ENCODE measurements around the gene ZNF609.

Gene ZNF609

GRCh38 chr15:64460206-64460723, at the start of gene ZNF609:
TSS of gene ZNF609 (plus strand) at chr15:64460578. CDS start at chr15:64499420, 38,842 bp downstream.
- peak; percentile 97 for DNase-seq (ENCODE audit: low spot score)

- DNase-seq (ENCODE audit: low spot score): no peak
These were observed 48.2 kb upstream of the ZNF609 start for GRCh38 chr15:64412216-64412615.

DNA sequence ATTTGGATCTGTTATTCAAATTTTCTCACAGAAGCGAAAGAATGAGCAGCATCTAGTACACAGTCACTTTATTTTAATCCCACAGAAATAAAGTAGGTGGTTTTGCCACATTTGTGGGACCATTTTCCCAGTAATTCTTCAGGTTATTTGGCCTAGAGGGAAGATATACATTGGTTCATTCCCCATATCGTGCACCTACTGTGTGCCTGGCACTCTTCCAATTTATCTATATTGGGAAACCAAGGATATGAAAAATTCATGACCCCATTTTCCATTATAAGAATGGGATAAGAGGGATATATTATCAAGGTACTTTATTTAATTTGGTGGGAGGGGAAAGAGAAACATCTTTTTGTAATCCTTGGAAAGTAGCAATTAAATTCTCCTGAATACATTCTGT, 37.7 kb upstream of the ZNF609 start:
- no peak for DNase-seq (ENCODE audit: low spot score)

- no peak for DNase-seq (ENCODE audit: low spot score)
These were observed 36.4 kb upstream of the ZNF609 start for GRCh38 chr15:64423970-64424369.

GRCh38 chr15:64425221-64425620, 35.2 kb upstream of the ZNF609 start:
- DNase-seq (ENCODE audit: low spot score): no peak

GRCh38 chr15:64426845-64427465, 33.4 kb upstream of the ZNF609 start:
- DNase-seq (ENCODE audit: low spot score): no peak

DNA sequence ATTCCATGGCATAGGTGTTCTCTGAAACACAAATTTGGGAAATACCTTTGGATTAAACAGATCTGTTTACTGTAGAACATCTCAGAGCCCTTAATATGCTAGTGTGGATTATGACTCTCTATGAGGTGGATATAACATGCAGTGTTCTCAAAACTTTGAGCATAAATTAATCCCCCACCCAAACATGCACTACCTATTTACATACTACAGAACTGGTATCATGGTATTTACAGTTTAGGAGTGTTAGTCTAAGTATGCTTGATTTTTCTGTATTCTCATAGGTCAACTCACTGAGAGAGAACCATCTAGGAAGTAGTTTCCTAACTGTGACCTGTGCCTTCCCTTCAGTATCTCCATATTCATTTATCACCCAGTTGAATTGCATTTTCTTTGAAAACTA, 30.9 kb upstream of the ZNF609 start:
- DNase-seq (ENCODE audit: low spot score): no peak

GRCh38 chr15:64430000-64430735, 30.2 kb upstream of the ZNF609 start:
- peak; percentile 79 for DNase-seq (ENCODE audit: low spot score)

GRCh38 chr15:64437982-64438381, 22.4 kb upstream of the ZNF609 start:
- no peak for DNase-seq (ENCODE audit: low spot score)

- DNase-seq (ENCODE audit: low spot score): no peak
These were observed 21.5 kb upstream of the ZNF609 start for GRCh38 chr15:64438653-64439447.

DNA sequence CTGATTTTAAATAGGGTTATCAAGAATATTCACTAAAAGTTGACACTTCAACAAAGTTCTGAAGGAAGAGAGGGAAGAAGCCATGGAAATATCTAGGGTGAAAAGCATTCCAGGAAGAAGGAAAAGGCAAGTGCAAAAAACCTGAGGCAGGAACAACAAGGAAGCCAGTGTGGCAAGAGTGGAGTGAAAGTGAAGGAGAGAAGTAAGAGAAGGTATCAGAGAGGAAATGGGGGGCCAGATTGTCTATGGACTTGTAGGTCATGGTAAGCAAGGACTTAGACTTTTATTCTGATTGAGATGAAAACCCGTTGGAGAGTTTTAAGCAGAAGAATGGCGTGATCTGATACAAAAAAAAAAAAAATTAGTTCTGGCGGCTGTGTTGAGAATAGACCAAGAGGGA, 18.5 kb upstream of the ZNF609 start:
- no peak for DNase-seq (ENCODE audit: low spot score)

- no peak for DNase-seq (ENCODE audit: low spot score)
These were observed 17.4 kb upstream of the ZNF609 start for GRCh38 chr15:64443016-64443415.

DNA sequence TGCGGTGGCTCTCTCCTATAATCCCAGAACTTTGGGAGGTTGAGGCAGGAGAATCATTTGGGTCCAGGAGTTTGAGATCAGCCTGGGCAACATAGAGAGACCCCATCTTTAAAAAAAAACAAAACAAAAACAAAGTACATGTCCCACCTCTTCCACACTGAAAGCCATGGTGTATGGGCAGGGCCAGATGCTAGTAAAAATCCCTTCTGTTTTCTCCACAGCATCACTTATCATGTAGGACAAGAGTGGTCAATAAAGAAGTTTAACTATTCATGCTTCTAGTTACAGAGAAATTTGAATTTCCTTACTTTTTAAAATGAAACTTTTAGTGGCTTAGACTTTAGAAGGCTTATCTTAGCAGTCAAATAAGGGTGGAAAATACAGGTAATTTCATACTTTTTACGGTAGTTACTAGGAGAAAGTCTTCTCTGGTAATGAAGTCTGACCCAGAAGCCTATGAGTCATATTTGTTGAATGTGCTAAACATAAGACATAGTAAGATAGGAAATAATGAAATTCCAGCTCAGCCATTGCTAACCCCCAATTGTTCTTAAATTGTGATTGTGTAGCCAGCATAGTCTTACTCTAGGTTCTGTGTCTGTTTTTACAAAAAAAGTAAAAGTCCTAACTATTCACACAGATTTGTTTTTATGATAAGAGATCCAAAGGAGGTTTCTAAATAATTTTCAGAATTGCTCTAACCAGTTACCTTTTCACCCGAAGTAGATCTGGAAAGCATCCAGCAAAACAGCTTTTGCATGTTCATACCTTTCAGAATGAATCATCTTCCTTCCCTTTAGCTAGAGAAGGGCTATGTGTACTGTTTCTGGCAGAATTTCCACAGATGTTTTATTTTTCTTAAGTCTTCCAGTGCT, 16.4 kb upstream of the ZNF609 start:
- peak; percentile 65 for DNase-seq (ENCODE audit: low spot score)

- DNase-seq (ENCODE audit: low spot score): no peak
These were observed 15.5 kb upstream of the ZNF609 start for GRCh38 chr15:64444836-64445235.

- DNase-seq (ENCODE audit: low spot score): no peak
These were observed 12.7 kb upstream of the ZNF609 start for GRCh38 chr15:64447536-64448315.

DNA sequence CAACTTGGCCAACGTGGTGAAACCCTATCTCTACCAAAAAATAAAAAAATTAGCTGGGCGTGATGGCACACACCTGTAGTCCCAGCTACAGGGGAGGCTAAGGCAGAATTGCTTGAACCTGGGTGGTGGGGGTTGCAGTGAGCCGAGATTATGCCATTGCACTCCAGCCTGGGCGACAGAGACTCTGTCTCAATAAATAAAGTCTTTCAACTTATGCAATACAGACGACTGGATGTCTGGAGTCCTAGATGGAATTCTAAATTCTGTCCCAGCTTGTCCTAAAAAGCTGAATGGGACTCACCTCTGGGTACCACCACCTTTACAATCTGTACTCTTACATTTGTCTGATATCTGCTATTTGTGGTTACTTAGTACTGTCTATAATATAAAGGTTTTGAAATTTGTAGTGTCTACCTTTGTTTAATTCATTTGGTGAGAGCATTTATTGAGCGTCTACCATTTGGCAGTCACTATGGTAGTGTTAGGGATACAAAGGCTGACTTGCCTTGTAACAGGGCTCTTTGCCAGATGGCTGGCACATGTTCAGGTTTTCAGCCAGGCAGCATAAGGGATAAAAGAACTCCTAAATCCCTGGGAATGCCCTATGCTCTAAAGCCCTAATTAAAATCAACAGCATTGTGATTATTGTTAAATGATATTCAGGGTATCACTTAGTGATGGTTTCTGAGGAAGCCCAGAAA, 7.2 kb upstream of the ZNF609 start:
- no peak for DNase-seq (ENCODE audit: low spot score)

DNA sequence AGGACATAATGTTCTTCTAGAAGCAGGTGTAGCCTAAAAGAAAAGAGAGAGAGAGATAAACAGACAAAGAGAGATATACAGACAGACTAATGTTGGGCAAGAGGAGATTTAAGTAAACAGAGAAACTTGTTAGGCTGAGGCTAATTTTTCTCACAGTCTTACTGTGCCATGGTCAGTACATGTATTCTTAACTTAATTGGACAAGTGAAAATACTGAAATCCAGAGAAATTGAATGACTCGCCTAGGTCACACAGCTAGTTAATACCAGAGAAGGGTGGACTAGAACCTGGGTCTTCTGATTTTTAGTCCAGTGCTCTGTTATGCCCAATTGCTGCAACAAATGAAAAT, 6.7 kb upstream of the ZNF609 start:
- DNase-seq (ENCODE audit: low spot score): no peak

DNA sequence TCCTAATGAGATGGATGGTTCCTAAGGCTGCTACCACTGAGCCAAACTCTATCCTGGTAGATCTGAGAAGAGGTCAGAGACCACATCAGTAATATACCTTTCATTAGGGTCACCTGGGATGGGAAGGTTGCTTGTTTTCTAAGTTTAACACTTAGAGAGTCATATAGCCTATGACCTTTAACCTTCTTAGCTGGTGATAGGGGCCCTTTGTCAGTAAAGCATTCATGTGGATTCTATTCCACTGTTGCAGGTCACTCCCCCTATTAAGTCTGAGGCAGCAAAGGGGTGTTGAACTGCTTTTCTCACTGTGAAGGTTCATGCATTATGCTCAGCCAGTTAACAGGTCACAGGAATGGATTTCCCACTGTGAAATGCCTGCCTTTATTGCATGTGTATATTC, 6.1 kb upstream of the ZNF609 start:
- DNase-seq (ENCODE audit: low spot score): no peak

DNA sequence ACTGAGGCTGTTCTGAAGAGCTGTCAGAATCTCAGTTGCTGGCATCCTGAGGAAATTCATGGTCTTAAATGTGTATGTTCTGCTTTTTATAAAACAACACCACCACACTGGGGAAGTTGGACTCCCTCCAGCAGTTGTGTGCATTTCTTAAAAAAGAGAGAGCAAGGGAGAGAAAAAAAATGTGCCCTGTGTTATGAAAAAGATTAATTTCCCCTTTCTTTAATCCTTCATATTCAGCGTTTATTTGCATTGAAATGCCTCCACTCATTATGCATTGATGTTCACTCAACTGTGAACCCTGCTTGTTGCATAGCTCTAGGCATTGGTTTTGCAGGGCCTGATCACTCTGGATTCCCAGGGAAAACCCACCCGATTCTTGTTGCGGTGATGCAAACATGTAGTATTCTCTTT, 4.4 kb upstream of the ZNF609 start:
- DNase-seq (ENCODE audit: low spot score): no peak

GRCh38 chr15:64456634-64457108, 3.7 kb upstream of the ZNF609 start:
- DNase-seq (ENCODE audit: low spot score): no peak

Measured in AG20443 (cell line).